H1 (cell line): ENCODE measurements around the gene ADGRF5. TPM values are rescaled to one million over a fixed set of nuclear protein-coding genes. Genes with fewer than 3 reads are reported as not detected.

Experiments used
- RXRA ChIP-seq: IDR thresholded peaks from 2 replicates; pipeline ENCODE4 v1.6.1; 2011; ENCODE audit warnings: low read depth, mild to moderate bottlenecking, low read length, moderate library complexity; ENCODE audit not compliant: insufficient read depth
- polyA plus RNA-seq, 7 experiments: library from polyadenylated mRNA; depleted of rRNA in 3 of 7; stranded (reverse) in 5 of 7; unstranded in 2 of 7; fragments of >200 nt in 5 of 7; fragments of 200-250 nt in 2 of 7; gene quantifications; 1 replicate in 5 of 7; 2 replicates in 1 of 7; 4 replicates in 1 of 7; pipeline versions ENCODE4 v1.2.1 to v1.2.3, GENCODE V29; 2011 to 2013; ENCODE audit warnings: missing spikeins in 2 of 7, mixed read lengths in 2 of 7
- total RNA-seq: library from RNA; stranded (reverse); fragmentation: NEBNext Ultra II Directional; extraction: Animal tissue kit (Norgen Biotek cat#: 25700); gene quantifications from 2 replicates; pipeline ENCODE4 v1.2.1, GENCODE V29; 2021

ADGRF5 gene
- total and polyA plus RNA-seq, 2 of the 8 experiments (the other 6 are each of a cell fraction or from before 2014, with no cell fraction given) = 0.06 TPM; not detected in 1

GRCh38 chr6:46903175-46903574 is 18.6 kb downstream of the ADGRF5 start (continued):
- no peak for TF ChIP-seq RXRA
